Fibroblast of lung (primary cell): ENCODE data around the gene CUL1.

ENCODE experiments used
- EZH2 ChIP-seq: IDR thresholded peaks from 2 replicates; pipeline ENCODE4 v1.5.1; 2012; ENCODE audit warnings: low read length, control low read depth, mild to moderate bottlenecking; ENCODE audit errors: missing control alignments
- TF ChIP-seq, protein P1 (sequence below), 2 donors: IDR thresholded peaks in 1 of 2; conservative IDR thresholded peaks in 1 of 2; 1 replicate in 1 of 2; 2 replicates in 1 of 2; pipeline ENCODE4 v1.5.1; 2011 to 2012; ENCODE audit warnings: low read length in 2 of 2, control low read depth in 1 of 2, inconsistent platforms in 1 of 2, low read depth in 1 of 2, mild to moderate bottlenecking in 1 of 2

DNA sequence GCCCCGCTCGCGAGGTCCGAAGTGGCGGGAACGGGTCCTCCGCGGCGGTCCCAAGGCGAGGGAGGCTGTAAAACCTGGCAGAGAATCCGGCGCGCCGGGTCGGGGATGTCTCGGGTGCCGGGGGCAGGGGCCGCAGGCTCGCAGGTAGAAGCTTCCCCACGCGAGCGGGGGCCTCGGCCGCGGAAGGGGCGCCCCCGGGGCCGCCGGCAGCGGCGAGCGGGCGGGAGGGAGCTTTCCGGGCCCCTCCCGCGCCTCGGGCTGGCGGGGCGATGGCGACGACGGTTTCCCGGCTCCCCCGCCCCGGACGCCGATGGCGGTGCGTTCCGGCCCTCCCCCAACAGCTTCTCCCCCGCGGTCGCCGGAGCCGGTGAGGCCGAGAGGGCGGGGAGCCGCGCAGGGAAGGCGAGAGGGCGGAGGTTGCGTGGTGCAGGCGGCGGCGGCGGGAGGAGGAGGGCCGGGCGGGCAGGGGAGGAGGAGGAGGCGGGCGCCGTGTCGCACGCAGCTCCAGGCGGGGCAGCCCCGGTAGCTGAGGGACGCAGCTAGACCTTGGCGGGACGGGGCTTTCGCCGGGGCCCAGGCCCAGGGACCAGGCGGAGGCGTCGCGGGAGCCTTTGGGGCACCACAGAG lies at the start of gene CUL1:
- TF ChIP-seq, protein P1, sequence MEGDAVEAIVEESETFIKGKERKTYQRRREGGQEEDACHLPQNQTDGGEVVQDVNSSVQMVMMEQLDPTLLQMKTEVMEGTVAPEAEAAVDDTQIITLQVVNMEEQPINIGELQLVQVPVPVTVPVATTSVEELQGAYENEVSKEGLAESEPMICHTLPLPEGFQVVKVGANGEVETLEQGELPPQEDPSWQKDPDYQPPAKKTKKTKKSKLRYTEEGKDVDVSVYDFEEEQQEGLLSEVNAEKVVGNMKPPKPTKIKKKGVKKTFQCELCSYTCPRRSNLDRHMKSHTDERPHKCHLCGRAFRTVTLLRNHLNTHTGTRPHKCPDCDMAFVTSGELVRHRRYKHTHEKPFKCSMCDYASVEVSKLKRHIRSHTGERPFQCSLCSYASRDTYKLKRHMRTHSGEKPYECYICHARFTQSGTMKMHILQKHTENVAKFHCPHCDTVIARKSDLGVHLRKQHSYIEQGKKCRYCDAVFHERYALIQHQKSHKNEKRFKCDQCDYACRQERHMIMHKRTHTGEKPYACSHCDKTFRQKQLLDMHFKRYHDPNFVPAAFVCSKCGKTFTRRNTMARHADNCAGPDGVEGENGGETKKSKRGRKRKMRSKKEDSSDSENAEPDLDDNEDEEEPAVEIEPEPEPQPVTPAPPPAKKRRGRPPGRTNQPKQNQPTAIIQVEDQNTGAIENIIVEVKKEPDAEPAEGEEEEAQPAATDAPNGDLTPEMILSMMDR (conservative IDR thresholded peaks at IDR 0.05 in 1 of 2, IDR thresholded peaks at IDR 0.05 in 1 of 2; ENCODE audit: low read depth in 1 of 2, low read length in 2 of 2) = no peak
- no peak for TF ChIP-seq EZH2
